ENCODE measurements around the gene MARCHF2. TPM values are rescaled to one million over a fixed set of nuclear protein-coding genes. Genes with fewer than 3 reads are reported as not detected.
A peak's percentile ranks its signal among the peaks of the same experiment; 100 is the strongest.
"Not testable (repeated sequence)": the region's sequence is repeated elsewhere in the genome, so short reads cannot be mapped to it uniquely, and the experiment has no call there.

The MARCHF2 gene, protein sequence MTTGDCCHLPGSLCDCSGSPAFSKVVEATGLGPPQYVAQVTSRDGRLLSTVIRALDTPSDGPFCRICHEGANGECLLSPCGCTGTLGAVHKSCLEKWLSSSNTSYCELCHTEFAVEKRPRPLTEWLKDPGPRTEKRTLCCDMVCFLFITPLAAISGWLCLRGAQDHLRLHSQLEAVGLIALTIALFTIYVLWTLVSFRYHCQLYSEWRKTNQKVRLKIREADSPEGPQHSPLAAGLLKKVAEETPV
- total RNA-seq, result 10 to 100 TPM; 20.6 to 20.8 TPM

DNA sequence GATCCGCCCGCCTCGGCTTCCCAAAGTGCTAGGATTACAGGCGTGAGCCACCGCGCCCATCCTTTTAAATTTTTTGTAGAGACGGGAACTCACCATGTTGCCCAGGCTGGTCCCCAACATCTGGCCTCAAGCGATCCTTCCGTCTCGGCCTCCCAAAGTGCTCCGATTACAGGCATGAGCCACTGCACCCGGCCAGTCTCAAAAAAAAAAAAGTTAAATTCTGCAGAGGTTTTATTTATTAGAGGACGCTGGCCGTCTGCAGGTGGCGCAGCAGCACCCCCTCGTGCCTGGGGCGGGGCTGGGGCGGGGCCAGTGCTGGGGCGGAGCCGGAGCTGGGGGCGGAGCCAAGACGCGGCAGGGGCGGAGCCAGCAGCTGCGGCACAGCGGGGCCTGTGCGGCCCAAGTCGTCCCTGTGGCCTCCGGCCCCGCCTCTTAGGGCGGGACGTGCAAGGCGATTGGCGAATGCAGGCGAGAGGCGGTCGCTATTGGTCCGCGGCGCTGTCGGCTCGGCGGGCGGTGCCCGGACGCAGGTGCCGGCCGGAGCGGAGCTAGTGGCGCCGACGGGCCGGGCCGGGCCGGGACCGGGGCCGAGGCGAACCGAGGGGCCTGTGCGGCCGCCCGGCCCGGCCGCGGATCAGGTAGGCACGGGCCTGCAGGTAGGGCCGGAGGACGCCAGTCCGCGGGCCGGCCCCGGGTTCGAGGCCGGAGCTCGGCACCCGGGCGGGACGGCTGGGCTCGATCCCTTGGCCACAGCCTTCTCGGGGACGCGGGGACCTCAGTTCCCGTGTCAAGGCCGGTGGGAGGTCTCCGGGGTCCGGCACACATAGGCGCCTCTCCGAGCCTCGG is at the start of gene MARCHF2:
Gene MARCHF2, plus strand, starts transcription at position 523 of the 846 bp plus-strand sequence. CDS start 8,536 bp downstream, outside the sequence.
- H3K27me3 Mint-ChIP-seq, result no peaks in the 10 kb centered on the region
- H3K36me3 Mint-ChIP-seq (ENCODE audit: low read depth), result no peaks in the 10 kb centered on the region
- no peak within 1 kb of the TSS for H3K27ac Mint-ChIP-seq
- H3K9me3 Mint-ChIP-seq, result no peaks in the 10 kb centered on the region
- H3K4me3 Mint-ChIP-seq, result peak within 1 kb of the TSS; percentile 58
- ChIA-PET POLR2A (interaction anchor here (1.0 to 3.8 kb wide), 13 partner anchors 23 to 203 kb away, joined by 3 to 50 read pairs (median 3); partner anchors contain the start of genes CERS4, HNRNPM, RAB11B and ZNF414), CTCF (interaction anchor here (0.5 to 3.0 kb wide), 31 partner anchors 15 to 241 kb away, joined by 3 to 24 read pairs (median 4); partner anchors contain the start of genes CD320, HNRNPM, NDUFA7 and RAB11B)
- peaks cover 10% of the 10 kb centered on the region for H3K4me1 Mint-ChIP-seq
- DNase-seq, result peak; percentile 98

DNA sequence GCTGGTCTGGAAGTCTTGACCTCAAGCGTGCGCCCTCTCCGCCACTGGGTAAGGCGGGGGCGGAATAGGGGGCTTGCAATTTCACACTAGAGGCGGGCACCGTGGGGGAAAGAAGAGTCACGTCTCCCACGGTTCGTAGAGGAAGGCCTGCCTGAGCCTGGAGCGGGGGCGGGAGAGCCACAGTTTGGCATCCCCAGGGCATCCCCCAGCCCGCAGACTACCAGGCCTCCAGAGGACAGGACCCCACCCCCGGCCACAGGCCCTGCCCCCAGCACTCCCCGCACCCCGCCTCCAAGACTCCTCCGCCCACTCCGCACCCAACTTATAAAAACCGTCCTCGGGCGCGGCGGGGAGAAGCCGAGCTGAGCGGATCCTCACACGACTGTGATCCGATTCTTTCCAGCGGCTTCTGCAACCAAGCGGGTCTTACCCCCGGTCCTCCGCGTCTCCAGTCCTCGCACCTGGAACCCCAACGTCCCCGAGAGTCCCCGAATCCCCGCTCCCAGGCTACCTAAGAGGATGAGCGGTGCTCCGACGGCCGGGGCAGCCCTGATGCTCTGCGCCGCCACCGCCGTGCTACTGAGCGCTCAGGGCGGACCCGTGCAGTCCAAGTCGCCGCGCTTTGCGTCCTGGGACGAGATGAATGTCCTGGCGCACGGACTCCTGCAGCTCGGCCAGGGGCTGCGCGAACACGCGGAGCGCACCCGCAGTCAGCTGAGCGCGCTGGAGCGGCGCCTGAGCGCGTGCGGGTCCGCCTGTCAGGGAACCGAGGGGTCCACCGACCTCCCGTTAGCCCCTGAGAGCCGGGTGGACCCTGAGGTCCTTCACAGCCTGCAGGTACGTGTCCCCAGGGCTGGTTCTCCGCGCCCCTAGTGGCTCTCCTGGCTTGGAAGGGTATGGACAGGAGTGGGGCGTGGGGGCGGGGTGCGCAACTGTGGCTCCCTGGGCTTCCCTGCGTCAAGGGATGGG is 49.0 kb upstream of the MARCHF2 start, which contains the start of gene ANGPTL4:
Gene ANGPTL4, plus strand, starts transcription at position 353 of the 969 bp plus-strand sequence. Its CDS starts 167 bp downstream, at position 520.
- Mint-ChIP-seq H3K9me3 (no peaks in the 10 kb centered on the region), H3K4me1 (peaks cover 16% of the 10 kb centered on the region), H3K4me3 (peak within 1 kb of the TSS; percentile 82), H3K36me3 (ENCODE audit: low read depth) (no peaks in the 10 kb centered on the region), H3K27me3 (peaks cover 46% of the 10 kb centered on the region), H3K27ac (peak within 1 kb of the TSS; percentile 56)
- DNase-seq, result peak; percentile 64
- CTCF ChIA-PET, result interaction anchor here (0.6 to 2.2 kb wide), 3 partner anchors 11 to 538 kb away, joined by 3 to 17 read pairs (median 3); no protein-coding TSS in a partner anchor
- POLR2A ChIA-PET, result interaction anchor here (0.8 to 1.7 kb wide), 4 partner anchors 9 to 214 kb away, joined by 3 to 5 read pairs (median 3); no protein-coding TSS in a partner anchor

DNA sequence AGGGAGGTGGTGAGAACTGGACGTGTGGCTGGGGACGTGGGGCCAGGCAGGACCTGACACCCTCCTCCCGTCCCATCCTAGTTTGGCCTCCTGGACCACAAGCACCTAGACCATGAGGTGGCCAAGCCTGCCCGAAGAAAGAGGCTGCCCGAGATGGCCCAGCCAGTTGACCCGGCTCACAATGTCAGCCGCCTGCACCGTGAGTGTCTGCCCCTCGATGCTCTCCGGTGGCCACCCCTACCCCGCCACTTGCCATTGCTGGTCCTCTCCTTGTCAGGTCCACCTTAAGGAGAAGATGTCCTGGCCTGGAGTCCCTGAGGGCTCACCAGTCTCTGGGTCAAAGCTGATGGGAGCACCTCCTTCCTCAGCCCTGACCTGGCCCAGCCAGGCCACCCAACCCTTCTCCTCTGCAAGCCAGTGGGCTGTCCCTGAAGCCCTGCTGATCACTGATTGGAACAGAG is 47.0 kb upstream of the MARCHF2 start:
- Mint-ChIP-seq H3K4me3 (no peak overlapping the region), H3K27ac (no peak overlapping the region), H3K36me3 (ENCODE audit: low read depth) (no peaks in the 10 kb centered on the region), H3K4me1 (peaks cover 16% of the 10 kb centered on the region), H3K27me3 (peaks cover 46% of the 10 kb centered on the region), H3K9me3 (no peaks in the 10 kb centered on the region)
- ChIA-PET CTCF (interaction anchor here (0.7 kb wide), 1 partner anchor 11 kb away, joined by 3 read pairs; no protein-coding TSS in a partner anchor), POLR2A (no interaction called here)
- no peak for DNase-seq

DNA sequence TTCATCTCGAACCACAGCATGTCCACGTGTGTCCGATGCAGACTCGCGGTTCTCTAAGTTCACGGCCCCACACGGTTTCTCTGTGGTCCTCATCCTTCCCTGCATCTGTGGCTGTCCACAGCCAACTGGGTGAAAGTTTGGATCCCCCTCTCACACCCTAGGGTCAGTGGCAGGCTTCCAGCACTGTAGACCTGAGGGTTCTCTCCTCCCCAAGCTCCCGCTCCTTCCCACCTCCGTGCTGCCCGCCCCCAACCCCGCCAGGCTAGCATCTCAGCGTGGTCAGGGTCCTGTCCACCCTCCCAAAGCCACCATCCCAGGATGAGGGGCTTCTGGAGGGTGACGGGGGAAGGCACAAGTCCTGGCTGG is 46.2 kb upstream of the MARCHF2 start:
- H3K27ac Mint-ChIP-seq, result no peak overlapping the region
- H3K36me3 Mint-ChIP-seq (ENCODE audit: low read depth), result no peaks in the 10 kb centered on the region
- H3K4me3 Mint-ChIP-seq, result no peak overlapping the region
- H3K27me3 Mint-ChIP-seq, result peaks cover 43% of the 10 kb centered on the region
- ChIA-PET CTCF (interaction anchor here (0.7 kb wide), 1 partner anchor 12 kb away, joined by 3 read pairs; no protein-coding TSS in a partner anchor), POLR2A (no interaction called here)
- peaks cover 14% of the 10 kb centered on the region for H3K4me1 Mint-ChIP-seq
- DNase-seq, result no peak
- no peaks in the 10 kb centered on the region for H3K9me3 Mint-ChIP-seq

DNA sequence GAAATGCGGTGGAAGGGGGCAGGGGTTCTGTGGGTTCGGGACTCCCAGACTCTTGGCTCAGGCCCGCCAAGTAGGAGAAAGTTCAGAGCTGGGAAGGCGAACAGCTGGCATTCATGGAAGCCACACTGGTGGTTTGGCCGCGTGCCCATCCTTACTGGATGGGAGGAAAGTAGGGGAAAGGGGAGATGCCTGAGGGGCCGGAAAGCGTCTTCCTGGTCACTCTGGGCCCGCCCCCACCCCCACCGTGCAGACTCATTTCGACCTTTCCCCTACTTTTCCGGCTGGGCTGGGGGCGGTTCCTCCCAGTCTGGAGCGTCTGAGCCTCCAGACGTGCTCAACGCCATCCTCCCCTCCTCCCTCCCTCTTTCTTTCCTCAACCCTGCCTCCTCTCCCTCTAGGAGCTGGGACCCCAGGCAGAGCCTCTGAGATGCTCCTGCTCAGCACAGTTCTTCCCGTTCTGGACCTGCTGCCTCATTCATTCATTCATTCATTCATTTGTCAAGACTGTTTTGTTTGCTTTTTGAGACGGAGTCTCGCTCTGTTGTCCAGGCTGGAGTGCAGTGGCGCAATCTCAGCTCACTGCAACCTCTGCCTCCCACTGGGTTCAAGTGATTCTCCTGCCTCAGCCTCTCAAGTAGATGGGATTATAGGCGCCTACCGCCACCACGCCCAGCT is 45.6 kb upstream of the MARCHF2 start:
- Mint-ChIP-seq H3K9me3 (no peaks in the 10 kb centered on the region), H3K4me1 (peaks cover 10% of the 10 kb centered on the region), H3K36me3 (ENCODE audit: low read depth) (no peaks in the 10 kb centered on the region), H3K27me3 (peaks cover 39% of the 10 kb centered on the region), H3K27ac (no peak overlapping the region), H3K4me3 (no peak overlapping the region)
- ChIA-PET POLR2A (no interaction called here), CTCF (interaction anchor here (0.9 kb wide), 1 partner anchor 13 kb away, joined by 3 read pairs; no protein-coding TSS in a partner anchor)
- no peak for DNase-seq

DNA sequence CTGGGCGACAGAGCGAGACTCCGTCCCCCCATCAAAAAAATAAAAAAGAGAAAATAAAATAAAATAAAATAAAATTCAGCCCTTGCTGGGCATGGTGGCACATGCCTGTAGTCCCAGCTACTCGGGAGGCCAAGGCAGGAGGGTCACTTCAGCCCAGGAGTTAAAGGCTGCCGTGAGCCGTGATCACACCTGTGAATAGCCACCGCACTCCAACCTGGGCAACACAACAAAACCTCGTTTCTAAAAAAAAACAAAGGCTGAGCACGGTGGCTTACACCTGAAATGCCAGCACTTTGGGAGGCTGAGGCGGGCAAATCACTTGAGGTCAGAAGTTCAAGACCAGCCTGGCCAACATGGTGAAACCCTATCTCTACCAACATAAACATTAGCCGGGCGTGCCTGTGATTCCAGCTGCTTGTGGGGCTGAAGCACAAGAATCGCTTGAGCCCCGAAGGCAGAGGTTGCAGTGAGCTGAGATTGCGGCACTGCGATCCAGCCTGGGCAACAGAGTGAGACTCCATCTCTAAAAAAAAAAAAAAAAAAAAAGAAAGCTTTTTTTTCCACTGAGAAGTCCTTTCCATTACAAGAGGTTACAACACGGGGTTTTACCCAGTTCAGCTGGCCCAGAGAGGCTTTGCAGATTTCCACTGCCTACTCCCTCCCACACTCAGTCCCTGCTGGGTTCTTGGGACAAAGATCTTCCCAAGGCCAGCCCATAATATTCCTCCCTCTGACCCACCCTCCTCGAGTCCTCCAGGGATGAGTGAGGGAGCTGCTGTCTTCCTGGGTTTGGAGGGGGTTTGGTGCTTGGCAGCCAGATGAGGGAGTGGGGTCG is 42.7 kb upstream of the MARCHF2 start:
- no peaks in the 10 kb centered on the region for H3K9me3 Mint-ChIP-seq

DNA sequence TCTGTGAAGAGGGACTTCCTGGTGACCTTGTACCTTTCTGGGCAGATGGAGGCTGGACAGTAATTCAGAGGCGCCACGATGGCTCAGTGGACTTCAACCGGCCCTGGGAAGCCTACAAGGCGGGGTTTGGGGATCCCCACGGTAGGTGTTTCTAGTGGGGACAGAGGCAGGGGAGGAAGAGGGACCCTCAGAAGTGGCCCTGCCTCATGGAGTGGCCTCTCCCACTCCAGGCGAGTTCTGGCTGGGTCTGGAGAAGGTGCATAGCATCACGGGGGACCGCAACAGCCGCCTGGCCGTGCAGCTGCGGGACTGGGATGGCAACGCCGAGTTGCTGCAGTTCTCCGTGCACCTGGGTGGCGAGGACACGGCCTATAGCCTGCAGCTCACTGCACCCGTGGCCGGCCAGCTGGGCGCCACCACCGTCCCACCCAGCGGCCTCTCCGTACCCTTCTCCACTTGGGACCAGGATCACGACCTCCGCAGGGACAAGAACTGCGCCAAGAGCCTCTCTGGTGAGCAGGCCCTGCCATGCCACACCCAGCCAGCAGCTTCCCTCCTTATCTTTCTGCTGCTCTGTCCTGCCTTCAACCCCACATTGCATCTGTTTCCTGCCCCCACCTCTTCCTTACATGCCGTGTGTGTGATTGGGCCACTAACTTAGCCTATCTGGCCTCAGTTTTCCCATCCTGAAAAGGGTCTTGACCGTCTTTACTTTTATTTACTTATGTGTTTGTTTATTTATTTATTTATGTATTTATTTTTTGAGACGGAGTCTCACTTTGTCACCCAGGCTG is 41.9 kb upstream of the MARCHF2 start:
- H3K4me1 Mint-ChIP-seq, result no peaks in the 10 kb centered on the region
- POLR2A ChIA-PET, result no interaction called here
- no peaks in the 10 kb centered on the region for H3K9me3 Mint-ChIP-seq
- no peaks in the 10 kb centered on the region for H3K36me3 Mint-ChIP-seq (ENCODE audit: low read depth)
- peaks cover 15% of the 10 kb centered on the region for H3K27me3 Mint-ChIP-seq
- no peak overlapping the region for H3K27ac Mint-ChIP-seq
- CTCF ChIA-PET, result interaction anchor here (0.6 kb wide), 1 partner anchor 18 kb away, joined by 4 read pairs; no protein-coding TSS in a partner anchor
- H3K4me3 Mint-ChIP-seq, result no peak overlapping the region
- no peak for DNase-seq

More for the DNA sequence above, 42.7 kb upstream of the MARCHF2 start:
- no peak overlapping the region for H3K4me3 Mint-ChIP-seq
- H3K27ac Mint-ChIP-seq, result no peak overlapping the region
- no peaks in the 10 kb centered on the region for H3K36me3 Mint-ChIP-seq (ENCODE audit: low read depth)
- ChIA-PET POLR2A (interaction anchor here (0.6 kb wide), 1 partner anchor 59 kb away, joined by 3 read pairs; no protein-coding TSS in a partner anchor), CTCF (interaction anchor here (0.6 to 1.2 kb wide), 2 partner anchors 16 to 17 kb away, joined by 3 to 4 read pairs; no protein-coding TSS in a partner anchor)
- H3K4me1 Mint-ChIP-seq, result no peaks in the 10 kb centered on the region
- no peak for DNase-seq
- peaks cover 23% of the 10 kb centered on the region for H3K27me3 Mint-ChIP-seq

DNA sequence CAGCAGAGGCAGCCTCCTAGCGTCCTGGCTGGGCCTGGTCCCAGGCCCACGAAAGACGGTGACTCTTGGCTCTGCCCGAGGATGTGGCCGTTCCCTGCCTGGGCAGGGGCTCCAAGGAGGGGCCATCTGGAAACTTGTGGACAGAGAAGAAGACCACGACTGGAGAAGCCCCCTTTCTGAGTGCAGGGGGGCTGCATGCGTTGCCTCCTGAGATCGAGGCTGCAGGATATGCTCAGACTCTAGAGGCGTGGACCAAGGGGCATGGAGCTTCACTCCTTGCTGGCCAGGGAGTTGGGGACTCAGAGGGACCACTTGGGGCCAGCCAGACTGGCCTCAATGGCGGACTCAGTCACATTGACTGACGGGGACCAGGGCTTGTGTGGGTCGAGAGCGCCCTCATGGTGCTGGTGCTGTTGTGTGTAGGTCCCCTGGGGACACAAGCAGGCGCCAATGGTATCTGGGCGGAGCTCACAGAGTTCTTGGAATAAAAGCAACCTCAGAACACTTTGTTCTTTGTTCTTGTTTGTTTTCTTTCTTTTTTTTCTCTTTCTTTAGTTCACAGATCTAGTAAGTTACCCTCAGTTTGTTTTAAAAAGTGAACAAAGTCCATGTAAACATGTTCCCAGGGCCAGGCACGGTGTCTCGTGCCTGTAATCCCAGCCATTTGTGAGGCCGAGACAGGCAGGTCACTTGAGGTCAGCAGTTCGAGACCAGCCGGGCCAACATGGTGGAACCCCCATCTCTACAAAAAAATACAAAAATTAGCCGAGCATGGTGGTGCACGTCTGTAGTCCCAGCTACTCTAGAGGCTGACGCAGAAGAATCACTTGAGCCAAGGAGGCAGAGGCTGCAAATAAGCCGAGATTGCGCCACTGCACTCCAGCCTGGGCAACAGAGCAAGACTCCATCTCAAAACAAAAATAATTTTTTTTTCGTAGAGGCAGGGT is 39.0 kb upstream of the MARCHF2 start:
- POLR2A ChIA-PET, result interaction anchor here (1.6 kb wide), 1 partner anchor 10 kb away, joined by 3 read pairs; the partner anchor contains the start of gene ANGPTL4
- CTCF ChIA-PET, result no interaction called here
- DNase-seq, result no peak
- peaks cover 13% of the 10 kb centered on the region for H3K4me1 Mint-ChIP-seq
- H3K9me3 Mint-ChIP-seq, result no peaks in the 10 kb centered on the region
- H3K4me3 Mint-ChIP-seq, result no peak overlapping the region
- H3K36me3 Mint-ChIP-seq (ENCODE audit: low read depth), result peaks cover 4% of the 10 kb centered on the region
- H3K27me3 Mint-ChIP-seq, result no peaks in the 10 kb centered on the region
- no peak overlapping the region for H3K27ac Mint-ChIP-seq

DNA sequence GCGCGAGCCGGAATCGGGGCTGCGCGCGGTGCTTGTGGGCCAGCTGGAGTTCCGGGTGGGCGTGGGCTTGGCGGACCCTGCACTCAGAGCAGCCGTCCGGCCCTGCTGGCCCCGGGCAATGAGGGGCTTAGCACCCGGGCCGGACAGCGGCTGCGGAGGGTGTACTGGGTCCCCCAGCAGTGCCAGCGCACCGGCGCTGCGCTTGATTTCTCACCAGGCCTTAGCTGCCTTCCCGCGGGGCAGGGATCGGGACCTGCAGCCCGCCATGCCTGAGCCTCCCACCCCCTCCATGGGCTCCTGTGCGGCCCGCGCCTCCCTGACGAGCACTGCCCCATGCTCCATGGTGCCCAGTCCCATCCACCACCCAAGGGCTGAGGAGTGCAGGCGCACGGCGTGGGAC is 37.3 kb upstream of the MARCHF2 start:
- POLR2A ChIA-PET; H3K36me3 Mint-ChIP-seq (ENCODE audit: low read depth); H3K27me3 Mint-ChIP-seq; DNase-seq; CTCF ChIA-PET; H3K27ac Mint-ChIP-seq; H3K4me3 Mint-ChIP-seq; H3K9me3 Mint-ChIP-seq: not testable (repeated sequence)
- peaks cover 13% of the 10 kb centered on the region for H3K4me1 Mint-ChIP-seq
